Stimulated activated CD4-positive, alpha-beta T cell treated with anti-CD3 and anti-CD28 coated beads, Interleukin-4, amount 100 ng/mL, for 1 hour (primary cell): ENCODE results near the gene ALCAM.
"Not testable (repeated sequence)": the region's sequence is repeated elsewhere in the genome, so short reads cannot be mapped to it uniquely, and the experiment has no call there.

ENCODE experiments used
- DNase-seq: peaks from one replicate; pipeline ENCODE4 v3.0.0-alpha.2; 2020

Gene ALCAM

GRCh38 chr3:105603516-105603915 is 236.8 kb downstream of the ALCAM start:
- DNase-seq = not testable (repeated sequence)

DNA sequence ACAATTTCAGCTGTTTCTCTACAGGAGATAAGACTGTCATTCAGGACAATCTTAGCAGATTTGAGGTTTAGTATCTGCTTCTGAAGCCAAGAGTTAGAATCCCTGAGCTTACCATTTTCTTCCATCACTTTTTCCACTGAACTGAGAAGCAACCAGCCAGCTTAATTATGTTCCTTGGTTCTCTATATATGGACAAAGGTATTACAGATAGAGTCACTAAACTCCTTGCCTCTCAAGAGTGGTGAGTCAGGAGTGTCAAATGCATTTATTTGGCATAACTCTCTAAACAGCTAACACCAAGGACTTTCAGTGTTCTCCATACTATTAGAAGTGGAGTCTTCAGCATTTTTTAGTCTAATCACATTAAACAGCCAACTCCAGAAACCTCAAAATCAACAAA is 239.3 kb downstream of the ALCAM start:
- no peak for DNase-seq

GRCh38 chr3:105608623-105609022 is 241.9 kb downstream of the ALCAM start:
- no peak for DNase-seq

DNA sequence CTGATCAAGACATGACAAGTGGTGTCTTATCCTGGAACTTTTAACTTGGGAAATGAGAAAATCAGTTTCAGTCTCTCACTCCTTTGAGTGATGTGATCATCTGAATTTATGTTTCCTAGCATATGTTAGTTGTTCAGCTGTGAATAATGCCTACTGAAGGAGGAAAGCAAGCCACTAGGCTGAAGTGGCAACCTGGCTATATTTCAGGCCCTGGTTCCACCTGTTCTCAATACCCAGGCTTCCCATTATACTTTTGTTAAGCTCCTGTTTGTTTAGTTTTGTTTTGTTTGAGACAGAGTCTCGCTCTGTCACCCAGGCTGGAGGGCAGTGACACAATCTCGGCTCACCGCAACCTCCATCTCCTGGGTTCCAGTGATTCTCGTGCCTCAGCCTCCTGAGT is 243.8 kb downstream of the ALCAM start:
- no peak for DNase-seq

DNA sequence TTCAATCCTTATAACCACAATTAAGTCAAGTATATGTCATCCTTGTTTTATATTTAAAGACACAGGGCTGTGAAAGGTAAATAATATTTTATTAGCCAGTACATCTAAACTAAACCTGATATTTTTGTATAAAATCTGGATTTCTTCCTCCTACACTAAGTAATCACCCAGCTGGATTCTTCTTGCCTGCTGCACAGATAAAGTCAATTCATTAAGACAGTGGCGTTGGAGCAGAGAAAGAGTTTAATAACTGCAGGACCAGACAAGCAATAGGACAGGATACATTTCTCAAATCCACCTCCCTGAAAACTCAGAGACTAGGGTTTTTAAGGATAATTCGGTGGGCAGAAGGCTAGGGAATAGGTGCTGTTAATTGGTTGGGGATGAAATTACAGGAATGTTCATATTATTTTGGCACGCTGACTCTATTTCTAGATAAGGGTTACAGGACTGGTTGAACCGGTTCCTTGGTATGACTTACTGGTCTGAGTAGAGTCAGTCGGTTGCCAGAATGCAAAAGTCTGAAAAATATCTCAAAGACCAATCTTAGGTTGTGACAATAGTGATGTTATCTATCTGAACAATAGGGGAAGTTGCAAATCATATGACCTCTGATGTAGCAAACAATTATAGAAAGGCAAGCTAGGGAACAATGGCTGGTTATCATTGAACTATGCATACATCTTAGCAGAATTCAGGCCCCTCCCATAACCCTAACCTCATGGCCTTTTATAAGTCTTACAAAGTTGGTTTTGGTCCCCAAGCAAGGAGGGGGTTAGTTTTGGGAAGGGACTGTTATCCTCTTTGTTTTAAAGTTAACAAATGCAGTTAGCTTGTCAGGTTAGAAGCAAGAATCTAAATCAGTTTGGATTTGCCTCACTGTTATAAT is 244.8 kb downstream of the ALCAM start:
- DNase-seq = no peak

- no peak for DNase-seq
Observed at GRCh38 chr3:105613120-105613519, 246.4 kb downstream of the ALCAM start.

DNA sequence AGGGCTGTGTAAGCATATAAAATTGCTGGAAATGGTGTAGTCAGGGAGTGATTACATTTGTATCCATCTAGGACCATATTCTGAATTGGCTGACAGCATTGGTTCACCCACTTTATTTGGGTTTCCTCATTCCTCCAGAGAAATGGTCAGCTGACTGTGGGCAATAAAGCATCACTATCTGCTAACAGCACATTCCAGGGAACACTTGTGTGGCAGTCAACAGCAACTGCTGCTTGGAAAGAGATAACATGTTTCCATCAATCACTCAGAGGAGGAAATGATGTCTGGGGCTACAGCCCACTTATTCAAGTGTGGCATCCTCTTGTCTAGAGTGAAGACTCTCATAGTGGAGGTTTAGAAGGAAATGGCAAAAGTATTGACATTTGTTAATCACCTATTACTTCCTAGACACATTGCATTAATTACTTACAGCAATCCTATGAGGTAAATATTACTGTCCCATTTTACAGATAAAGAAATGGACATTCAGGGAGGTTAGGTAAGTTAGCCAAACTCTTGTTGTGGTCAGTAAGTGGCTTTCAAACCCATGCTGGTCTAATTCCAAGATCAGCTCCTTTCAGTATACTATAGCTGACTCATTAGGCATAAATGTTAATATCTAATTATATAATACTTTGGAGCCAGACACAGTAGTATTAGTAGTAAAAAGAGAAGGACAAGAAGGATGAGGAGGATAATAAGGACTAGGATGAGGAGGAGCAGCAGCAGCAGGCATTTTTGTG is 247.8 kb downstream of the ALCAM start:
- DNase-seq = no peak

DNA sequence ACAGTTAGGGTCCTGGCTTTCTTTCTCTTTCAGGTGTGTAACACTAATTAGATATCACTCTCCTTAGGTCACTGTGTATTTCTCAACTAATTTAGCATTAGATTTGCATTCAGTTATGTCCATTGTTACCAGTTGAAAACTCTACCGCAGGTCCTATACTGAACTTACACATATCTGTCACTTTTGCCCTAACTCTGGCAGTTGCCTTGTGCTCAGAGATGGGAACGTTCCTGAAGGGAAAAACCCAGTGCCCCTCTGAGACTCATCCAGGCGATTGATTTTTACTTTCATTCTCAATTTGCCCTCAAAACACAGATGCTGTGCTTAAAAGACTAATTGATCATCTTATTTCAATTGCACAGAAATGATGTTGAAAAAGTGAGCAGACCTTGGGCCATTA is 249.1 kb downstream of the ALCAM start:
- DNase-seq = no peak

DNA sequence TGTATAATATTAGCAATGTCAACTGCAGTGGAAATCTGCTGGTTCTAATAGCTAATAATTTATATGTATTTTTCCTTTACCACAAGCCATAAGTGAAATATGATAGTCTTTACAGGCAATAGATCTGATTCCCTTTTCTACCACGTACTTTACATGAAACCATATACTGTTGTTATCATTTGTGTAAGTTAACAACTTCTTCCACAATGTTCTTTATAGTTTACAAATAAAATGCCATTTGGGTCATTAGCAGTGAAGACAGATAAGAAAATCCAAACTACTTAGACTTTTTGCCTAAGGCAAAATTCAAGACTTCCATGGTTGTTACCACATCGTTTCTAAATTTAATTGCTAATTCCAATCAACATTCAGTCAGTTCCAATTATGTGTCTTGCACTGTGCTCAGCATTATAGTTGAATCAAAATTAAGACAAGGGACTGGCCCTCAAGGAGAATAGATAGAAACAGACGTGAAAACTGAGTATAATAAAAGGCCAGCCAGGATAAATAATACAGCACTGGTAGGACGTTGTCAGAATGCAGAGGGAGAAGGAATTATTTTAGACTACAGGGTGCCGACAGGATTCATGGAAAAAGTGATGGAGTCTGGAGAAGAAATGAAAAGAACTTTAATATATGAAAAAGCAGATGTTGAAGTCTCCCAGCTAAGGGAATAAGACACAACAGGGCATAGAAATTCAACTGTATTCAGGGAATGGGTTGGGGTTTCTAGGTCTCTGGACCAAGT is 249.8 kb downstream of the ALCAM start:
- no peak for DNase-seq

GRCh38 chr3:105618556-105618955 is 251.8 kb downstream of the ALCAM start:
- DNase-seq = no peak

DNA sequence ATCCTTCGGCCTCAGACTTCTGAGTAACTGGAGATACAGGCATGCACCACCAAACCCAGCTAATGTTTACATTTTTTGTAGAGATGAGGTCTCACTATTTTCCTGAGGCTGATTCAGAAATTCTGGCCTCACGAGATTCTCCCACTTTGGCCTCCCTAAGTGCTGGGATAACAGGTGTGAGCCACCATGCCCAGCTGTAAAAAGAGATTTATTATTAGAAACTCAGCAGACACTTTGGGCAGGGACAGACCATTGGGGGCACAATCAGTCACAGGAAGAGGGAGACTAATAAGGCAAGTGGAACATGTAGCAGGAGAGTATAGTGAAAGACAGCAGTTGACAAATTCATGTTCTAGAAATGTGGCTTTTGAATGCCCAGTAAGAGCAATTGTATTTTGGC is 252.9 kb downstream of the ALCAM start:
- no peak for DNase-seq

GRCh38 chr3:105620236-105620635 is 253.5 kb downstream of the ALCAM start:
- DNase-seq = no peak

GRCh38 chr3:105622169-105622568 is 255.5 kb downstream of the ALCAM start:
- no peak for DNase-seq
